ENCODE measurements around the gene OR2T27. TPM values are rescaled to one million over a fixed set of nuclear protein-coding genes. Genes with fewer than 3 reads are reported as not detected.

OR2T27 gene
- total RNA-seq (2022; extraction: Qiagen RNA extraction): not detected in 5 replicates

GRCh38 chr1:248655354-248655753, at the start of gene OR2T27:
TSS of gene OR2T27 (minus strand) at chr1:248655528. CDS start at chr1:248650884, 4,644 bp downstream.

GRCh38 chr1:248702714-248703113, 47.4 kb upstream of the OR2T27 start, which contains the start of gene OR14I1:
TSS of gene OR14I1 (minus strand) at chr1:248702766.

GRCh38 chr1:248645178-248645577, 10.2 kb downstream of the OR2T27 start, which contains the start of gene OR2T35:
TSS of gene OR2T35 (minus strand) at chr1:248645278. CDS start at chr1:248639258, 6,020 bp downstream.

GRCh38 chr1:248634991-248635390, 20.3 kb downstream of the OR2T27 start, which contains the start of gene OR2T11:
TSS of gene OR2T11 (minus strand) at chr1:248635091. CDS start at chr1:248627128, 7,963 bp downstream.

Other genes with a start within 250 kb of the OR2T27 start
- not detected in 5 replicates for gene OR2T2, start 209.9 kb downstream of the OR2T27 start, total RNA-seq (2022; extraction: Qiagen RNA extraction)
- gene OR2T3, start 182.2 kb downstream of the OR2T27 start, total RNA-seq (2022; extraction: Qiagen RNA extraction): not detected in 5 replicates
- gene OR2T5, start 166.9 kb downstream of the OR2T27 start, total RNA-seq (2022; extraction: Qiagen RNA extraction): not detected in 5 replicates
- gene OR2G6, start 147.5 kb downstream of the OR2T27 start, total RNA-seq (2022; extraction: Qiagen RNA extraction): not detected in 5 replicates
- gene OR2T29, start 92.8 kb downstream of the OR2T27 start, total RNA-seq (2022; extraction: Qiagen RNA extraction): not detected in 5 replicates
- gene OR2T34, start 80.8 kb downstream of the OR2T27 start, total RNA-seq (2022; extraction: Qiagen RNA extraction): not detected in 5 replicates
- not detected in 5 replicates for gene OR2T10, start 57.8 kb downstream of the OR2T27 start, total RNA-seq (2022; extraction: Qiagen RNA extraction)
- not detected in 5 replicates for gene OR2T11, start 20.4 kb downstream of the OR2T27 start, total RNA-seq (2022; extraction: Qiagen RNA extraction)
- not detected in 5 replicates for gene OR2T35, start 10.2 kb downstream of the OR2T27 start, total RNA-seq (2022; extraction: Qiagen RNA extraction)
- not detected in 5 replicates for gene OR14I1, start 47.2 kb upstream of the OR2T27 start, total RNA-seq (2022; extraction: Qiagen RNA extraction)
- gene LYPD8, start 100.2 kb upstream of the OR2T27 start, total RNA-seq (2022; extraction: Qiagen RNA extraction): 0.07 to 0.22 TPM (median 0.10 TPM) in 5 replicates
- 19.6 to 24.8 TPM (median 23.8 TPM) in 5 replicates for gene SH3BP5L, start 170.4 kb upstream of the OR2T27 start, total RNA-seq (2022; extraction: Qiagen RNA extraction)
- 14.3 to 20.1 TPM (median 19.5 TPM) in 5 replicates for gene ZNF672, start 182.7 kb upstream of the OR2T27 start, total RNA-seq (2022; extraction: Qiagen RNA extraction)
- 11.6 to 22.0 TPM (median 18.1 TPM) in 5 replicates for gene ZNF692, start 203.6 kb upstream of the OR2T27 start, total RNA-seq (2022; extraction: Qiagen RNA extraction)

All from A549 treated with AZD2906 at 1 μM for 4 hours (cell line).